ENCODE results near the gene TMED1.

DNA sequence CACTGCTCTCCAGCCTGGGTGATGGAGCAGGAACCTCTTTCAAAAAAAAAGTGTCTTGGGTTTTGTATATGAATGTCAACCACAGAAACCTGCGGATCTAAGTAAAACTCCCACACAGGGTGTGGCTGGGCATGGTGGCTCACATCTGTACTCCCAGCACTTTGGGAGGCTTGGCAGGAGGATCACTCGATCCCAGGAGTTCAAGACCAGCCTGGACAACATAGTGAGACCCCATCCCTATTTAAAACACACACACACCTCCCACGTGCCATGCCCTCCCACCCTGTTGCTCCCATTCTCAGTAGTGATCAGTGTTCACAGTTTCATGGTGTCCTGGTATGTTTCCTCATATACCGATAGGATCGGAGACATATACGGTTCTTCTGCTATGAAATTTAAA, 9.2 kb downstream of the TMED1 start:
- TF ChIP-seq, protein P1, sequence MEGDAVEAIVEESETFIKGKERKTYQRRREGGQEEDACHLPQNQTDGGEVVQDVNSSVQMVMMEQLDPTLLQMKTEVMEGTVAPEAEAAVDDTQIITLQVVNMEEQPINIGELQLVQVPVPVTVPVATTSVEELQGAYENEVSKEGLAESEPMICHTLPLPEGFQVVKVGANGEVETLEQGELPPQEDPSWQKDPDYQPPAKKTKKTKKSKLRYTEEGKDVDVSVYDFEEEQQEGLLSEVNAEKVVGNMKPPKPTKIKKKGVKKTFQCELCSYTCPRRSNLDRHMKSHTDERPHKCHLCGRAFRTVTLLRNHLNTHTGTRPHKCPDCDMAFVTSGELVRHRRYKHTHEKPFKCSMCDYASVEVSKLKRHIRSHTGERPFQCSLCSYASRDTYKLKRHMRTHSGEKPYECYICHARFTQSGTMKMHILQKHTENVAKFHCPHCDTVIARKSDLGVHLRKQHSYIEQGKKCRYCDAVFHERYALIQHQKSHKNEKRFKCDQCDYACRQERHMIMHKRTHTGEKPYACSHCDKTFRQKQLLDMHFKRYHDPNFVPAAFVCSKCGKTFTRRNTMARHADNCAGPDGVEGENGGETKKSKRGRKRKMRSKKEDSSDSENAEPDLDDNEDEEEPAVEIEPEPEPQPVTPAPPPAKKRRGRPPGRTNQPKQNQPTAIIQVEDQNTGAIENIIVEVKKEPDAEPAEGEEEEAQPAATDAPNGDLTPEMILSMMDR (IDR thresholded peaks at IDR 0.05): no peak
- no peak for TF ChIP-seq POLR2A (IDR thresholded peaks at IDR 0.05)

Data from upper lobe of left lung (tissue), 4 donors.